Pancreas (tissue), 10 donors: ENCODE results near the gene CDH13. TPM values are rescaled to one million over a fixed set of nuclear protein-coding genes. Genes with fewer than 3 reads are reported as not detected.

Source experiments
- ATAC-seq, 4 donors: fragments of 200-7000 bp; cut with Tn5 transposase; one replicate each; pipeline versions ENCODE4 v1.8.0 to v1.9.1; 2020; ENCODE audit warnings: mild to moderate bottlenecking in 4 of 4, moderate library complexity in 4 of 4
- DNase-seq, 6 donors: peaks; one replicate each; pipeline ENCODE4 v3.0.0-alpha.2; 2020
- FAIRE-seq: peaks from 2 replicates; lab custom pipeline; 2012; peaks lifted over from hg19 to GRCh38; lab: Jason Lieb, UNC
- H3K27ac ChIP-seq, 4 donors: fragments of 200-600 bp; sonication (generic); 1 replicate in 3 of 4; 2 replicates in 1 of 4; pipeline versions ENCODE4 v1.5.0 to v1.8.0; 2020
- H3K27me3 ChIP-seq, 4 donors: fragments of 200-600 bp; one replicate each; pipeline ENCODE4 v1.8.0; 2021
- H3K36me3 ChIP-seq, 3 donors: fragments of 200-600 bp; sonication (generic) in 1 of 3; one replicate each; pipeline versions ENCODE4 v1.5.0 to v1.8.0; 2020 to 2021
- H3K4me1 ChIP-seq, 3 donors: fragments of 200-600 bp; one replicate each; pipeline ENCODE4 v1.8.0; 2021
- H3K4me3 ChIP-seq, 4 donors: fragments of 200-600 bp; sonication (generic) in 2 of 4; one replicate each; pipeline versions ENCODE4 v1.5.0 to v1.8.0; 2020 to 2021
- H3K9me3 ChIP-seq, 4 donors: fragments of 200-600 bp; one replicate each; pipeline ENCODE4 v1.8.0; 2021
- WGBS, 2 donors: extraction: QIAGEN DNeasy Blood & Tissue Kit; methylation state at CpG; one replicate each; pipeline ENCODE4 v1.1.7; 2013; 5-methylcytosine and 5-hydroxymethylcytosine counted together
- intact Hi-C, 3 donors: fragments of 100-400 bp; cut with DNase I; formaldehyde crosslinking; loops; one replicate each; pipeline versions ENCODE4 v1.11.1 to v1.14.2; 2022
- polyA plus RNA-seq, 2 donors: library from polyadenylated mRNA; stranded (reverse); fragments of 200-250 nt; gene quantifications; one replicate each; pipeline ENCODE4 v1.2.3, GENCODE V29; 2013
- total RNA-seq, 6 donors: library from RNA; stranded (reverse); fragmentation: NEBNext Ultra II Directional in 4 of 6; extraction: Animal tissue kit (Norgen Biotek cat#: 25700) in 4 of 6; gene quantifications; one replicate each; pipeline versions ENCODE4 v1.2.1 to v1.2.4, GENCODE V29; 2021 to 2023
- TF ChIP-seq, protein P1 (sequence below), 4 donors: fragments of 200-600 bp; sonication (generic) in 3 of 4; IDR thresholded peaks; one replicate each; pipeline versions ENCODE4 v1.5.0 to v1.8.0; 2021; ENCODE audit warnings: antibody characterized with exemption in 4 of 4
- donor health status: healthy with polysubstance abuse.
- donor health status: DM: no; HTN: no; CAD: no; lungs with moderate emphysema.
- donor health status: DM: no; HTN: no; CAD: no.
- donor health status: control.
- donor health status: control.
- donor health status: Bipolar disorder and iron deficiency.
- donor health status: DM: yes; HTN: yes; CAD: no.
- donor health status: DM: no; HTN: no; CAD: no.
- donor health status: DM: no; HTN: no; CAD: no.
- donor health status: DM: yes; HTN: yes; CAD: no.

Gene CDH13
- total and polyA plus RNA-seq, 8 donors = 0.12 to 1.0 (median 0.37) TPM

DNA sequence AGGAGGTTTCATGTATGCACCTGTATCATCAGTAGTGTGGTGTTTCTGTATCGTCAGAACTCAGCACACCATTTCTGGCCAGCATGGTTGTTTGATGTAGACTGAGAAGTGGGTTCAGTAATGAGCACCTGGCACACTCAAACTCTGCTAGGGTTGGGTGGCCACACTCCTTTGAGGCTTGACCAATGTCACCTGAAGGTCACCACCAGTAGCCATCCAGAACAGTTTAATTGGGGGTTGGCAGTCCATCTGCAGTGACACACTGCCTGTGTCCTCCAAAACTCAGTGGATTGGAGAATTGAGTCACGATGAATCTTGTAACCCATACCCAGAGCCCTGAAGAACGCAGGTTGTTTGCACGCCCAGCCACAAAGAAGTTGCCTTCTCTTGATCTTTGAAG lies 1094.2 kb downstream of the CDH13 start:
- WGBS, 2 donors = 52 to 86% methylated on average over 4 of the region's 4 CpGs
- H3K27me3 ChIP-seq = no peaks in the 10 kb centered on the region
- TF ChIP-seq, protein P1, sequence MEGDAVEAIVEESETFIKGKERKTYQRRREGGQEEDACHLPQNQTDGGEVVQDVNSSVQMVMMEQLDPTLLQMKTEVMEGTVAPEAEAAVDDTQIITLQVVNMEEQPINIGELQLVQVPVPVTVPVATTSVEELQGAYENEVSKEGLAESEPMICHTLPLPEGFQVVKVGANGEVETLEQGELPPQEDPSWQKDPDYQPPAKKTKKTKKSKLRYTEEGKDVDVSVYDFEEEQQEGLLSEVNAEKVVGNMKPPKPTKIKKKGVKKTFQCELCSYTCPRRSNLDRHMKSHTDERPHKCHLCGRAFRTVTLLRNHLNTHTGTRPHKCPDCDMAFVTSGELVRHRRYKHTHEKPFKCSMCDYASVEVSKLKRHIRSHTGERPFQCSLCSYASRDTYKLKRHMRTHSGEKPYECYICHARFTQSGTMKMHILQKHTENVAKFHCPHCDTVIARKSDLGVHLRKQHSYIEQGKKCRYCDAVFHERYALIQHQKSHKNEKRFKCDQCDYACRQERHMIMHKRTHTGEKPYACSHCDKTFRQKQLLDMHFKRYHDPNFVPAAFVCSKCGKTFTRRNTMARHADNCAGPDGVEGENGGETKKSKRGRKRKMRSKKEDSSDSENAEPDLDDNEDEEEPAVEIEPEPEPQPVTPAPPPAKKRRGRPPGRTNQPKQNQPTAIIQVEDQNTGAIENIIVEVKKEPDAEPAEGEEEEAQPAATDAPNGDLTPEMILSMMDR (IDR thresholded peaks at IDR 0.05) = no peak
- no peak for DNase-seq
- intact Hi-C loops = no loop called here
- no peaks in the 10 kb centered on the region for H3K36me3 ChIP-seq
- FAIRE-seq = no peak
- no peak overlapping the region for H3K27ac ChIP-seq
- H3K4me1 ChIP-seq = no peaks in the 10 kb centered on the region
- H3K4me3 ChIP-seq = no peak overlapping the region
- no peaks in the 10 kb centered on the region for H3K9me3 ChIP-seq
- no peak for ATAC-seq

DNA sequence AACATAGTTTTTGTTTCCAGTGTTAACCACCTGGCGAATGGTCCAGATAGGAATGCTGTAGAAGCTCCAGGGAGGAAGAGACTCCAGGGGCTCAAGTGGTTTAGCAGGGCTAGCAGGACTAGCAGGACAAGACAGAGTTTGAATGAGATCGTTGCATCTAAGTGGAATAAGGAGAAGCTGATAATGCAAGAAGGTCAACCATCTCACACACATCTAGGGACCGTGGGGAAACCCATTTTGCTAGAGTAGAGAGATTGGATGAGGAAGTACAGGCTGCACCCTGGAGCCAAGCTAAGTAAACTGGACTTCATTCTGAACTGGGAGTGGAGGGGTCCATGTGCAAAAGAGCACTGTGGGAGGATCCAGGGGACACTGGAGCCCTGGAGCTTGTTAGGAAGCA lies 1094.9 kb downstream of the CDH13 start:
- Histone ChIP-seq H3K4me1 (no peaks in the 10 kb centered on the region), H3K36me3 (no peaks in the 10 kb centered on the region), H3K27me3 (no peaks in the 10 kb centered on the region), H3K27ac (no peak overlapping the region), H3K9me3 (no peaks in the 10 kb centered on the region), H3K4me3 (no peak overlapping the region)
- DNase-seq = no peak
- WGBS, 2 donors = 42 to 53% methylated on average over 3 of the region's 3 CpGs
- intact Hi-C loops = no loop called here
- ATAC-seq = no peak
- no peak for FAIRE-seq
- TF ChIP-seq, protein P1 (IDR thresholded peaks at IDR 0.05) = no peak

DNA sequence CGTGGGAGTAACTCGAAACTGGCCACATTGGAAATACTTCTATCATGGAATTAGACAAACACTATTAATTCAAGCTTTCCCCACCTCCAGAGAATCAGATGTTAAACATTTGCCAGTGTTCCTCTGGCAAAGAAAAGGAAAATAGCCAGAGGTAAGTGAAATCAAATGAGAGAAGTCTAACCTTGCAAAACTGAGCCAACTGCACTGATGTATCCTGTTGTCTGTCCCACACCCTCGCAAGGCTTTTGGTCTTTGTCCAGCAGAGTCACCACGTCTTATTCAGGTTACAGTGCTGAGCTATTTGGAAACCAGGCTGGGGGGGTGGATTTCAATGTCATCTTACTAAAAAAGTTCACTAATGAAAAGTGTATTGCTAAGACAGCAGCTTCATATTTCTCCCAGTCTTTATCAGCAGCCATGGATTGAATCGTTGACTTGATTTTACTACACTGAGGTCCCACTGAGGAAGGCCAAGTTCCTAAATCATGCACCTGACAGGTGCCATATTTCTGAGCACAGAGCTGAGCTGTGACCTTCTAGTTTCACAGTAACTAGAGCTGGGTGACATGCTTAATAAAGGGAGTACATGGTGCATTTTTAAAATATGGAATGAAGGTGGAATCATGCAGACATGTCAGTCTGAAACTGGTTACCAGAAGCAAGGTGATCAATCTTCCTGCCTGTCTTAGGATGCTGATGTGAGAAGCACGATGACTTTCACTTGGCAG lies 1095.9 kb downstream of the CDH13 start:
- DNase-seq = no peak
- WGBS, 2 donors = 20 to 24% methylated on average over 6 of the region's 6 CpGs
- intact Hi-C loops = no loop called here
- Histone ChIP-seq H3K36me3 (no peaks in the 10 kb centered on the region), H3K27me3 (no peaks in the 10 kb centered on the region), H3K9me3 (no peaks in the 10 kb centered on the region), H3K27ac (no peak overlapping the region), H3K4me3 (no peak overlapping the region), H3K4me1 (no peaks in the 10 kb centered on the region)
- ATAC-seq = no peak
- FAIRE-seq = no peak
- TF ChIP-seq, protein P1 (IDR thresholded peaks at IDR 0.05) = no peak

DNA sequence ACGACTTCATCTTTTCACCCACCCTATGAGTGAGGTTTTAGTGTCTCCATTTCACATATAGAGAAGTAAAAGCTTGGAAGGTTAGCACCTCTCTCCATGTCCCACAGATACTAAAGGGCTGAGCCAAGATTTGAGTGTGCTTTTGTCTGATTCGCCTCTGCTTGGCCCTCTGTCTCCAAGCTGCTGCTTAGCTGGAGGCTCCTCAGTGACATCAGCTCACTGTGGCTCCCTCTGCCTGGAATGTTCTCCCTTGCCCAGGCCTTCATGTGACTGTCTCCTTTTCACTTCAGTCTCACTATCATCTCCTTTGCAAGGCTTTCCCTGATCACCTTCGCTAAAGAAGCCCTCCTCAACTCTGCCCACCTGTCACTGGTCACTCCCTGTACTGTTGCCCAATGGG lies 1096.5 kb downstream of the CDH13 start:
- intact Hi-C loops = no loop called here
- FAIRE-seq (no peak), DNase-seq (no peak), ATAC-seq (no peak)
- Histone ChIP-seq H3K27ac (no peak overlapping the region), H3K9me3 (no peaks in the 10 kb centered on the region), H3K4me3 (no peak overlapping the region), H3K27me3 (no peaks in the 10 kb centered on the region), H3K36me3 (no peaks in the 10 kb centered on the region), H3K4me1 (no peaks in the 10 kb centered on the region)
- TF ChIP-seq, protein P1 (IDR thresholded peaks at IDR 0.05) = no peak
- 37 to 40% methylated on average over 3 of the region's 3 CpGs for WGBS, 2 donors

GRCh38 chr16:83723901-83724300 lies 1097.1 kb downstream of the CDH13 start:
- Histone ChIP-seq H3K36me3 (no peaks in the 10 kb centered on the region), H3K27me3 (no peaks in the 10 kb centered on the region), H3K27ac (no peak overlapping the region), H3K4me1 (no peaks in the 10 kb centered on the region), H3K9me3 (no peaks in the 10 kb centered on the region), H3K4me3 (no peak overlapping the region)
- DNase-seq = no peak
- intact Hi-C loops = no loop called here
- no peak for ATAC-seq
- WGBS, 2 donors = 62 to 79% methylated on average over 2 of the region's 2 CpGs
- FAIRE-seq = no peak
- TF ChIP-seq, protein P1 (IDR thresholded peaks at IDR 0.05) = no peak
